Measurements from ENCODE around the gene KCNG3. TPM values are rescaled to one million over a fixed set of nuclear protein-coding genes. Genes with fewer than 3 reads are reported as not detected.

The KCNG3 gene
- polyA plus RNA-seq, 3 donors: not detected

DNA sequence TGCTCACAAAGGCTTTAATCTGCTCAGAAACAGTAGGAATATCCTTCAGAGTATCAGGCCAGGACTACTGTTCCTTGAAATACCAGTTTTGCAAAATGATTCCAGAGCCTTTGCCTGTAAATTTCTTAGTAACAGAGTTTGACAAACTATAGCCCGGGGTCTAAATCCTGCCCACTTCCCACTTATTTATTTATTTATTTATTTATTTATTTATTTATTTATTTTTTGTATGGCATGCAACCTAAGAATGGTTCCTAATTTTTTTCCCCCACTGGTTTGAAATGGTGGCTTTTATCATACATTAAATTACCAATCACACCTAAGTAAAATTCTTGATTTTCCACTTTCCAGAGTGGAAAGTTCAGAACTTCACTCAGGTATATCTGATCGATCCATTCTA lies 45.6 kb downstream of the KCNG3 start:
- Histone ChIP-seq H3K4me1 (ENCODE audit: control insufficient read depth in 1 of 2, insufficient read depth in 2 of 2, low read length in 2 of 2) (no peaks in the 10 kb centered on the region), H3K9ac (ENCODE audit: insufficient read depth, low read length, poor library complexity, severe bottlenecking) (no peak overlapping the region), H3K4me3 (replicated peaks in 1 of 3; ENCODE audit: low read depth in 2 of 3, low read length in 3 of 3) (no peak overlapping the region), H3K79me2 (ENCODE audit: insufficient read depth, low read length) (no peaks in the 10 kb centered on the region), H3K9me3 (replicated peaks in 1 of 2; ENCODE audit: control insufficient read depth in 1 of 2, insufficient read depth in 1 of 2, low read length in 2 of 2) (no peaks in the 10 kb centered on the region), H3K4me2 (replicated peaks; ENCODE audit: extremely low read depth, low read length, poor library complexity, severe bottlenecking) (no peak overlapping the region), H3K27ac (ENCODE audit: low read depth in 1 of 2, low read length in 2 of 2) (no peak overlapping the region), H3K36me3 (replicated peaks in 1 of 2; ENCODE audit: control insufficient read depth in 1 of 2, insufficient read depth in 2 of 2, low read length in 2 of 2) (no peaks in the 10 kb centered on the region), H2AFZ (ENCODE audit: insufficient read depth, low read depth, low read length, poor library complexity, severe bottlenecking) (no peak overlapping the region), H4K20me1 (ENCODE audit: insufficient read depth, low read length) (no peaks in the 10 kb centered on the region), H3K27me3 (ENCODE audit: control insufficient read depth in 2 of 2, insufficient read depth in 2 of 2, low read length in 2 of 2) (peaks cover 0 to 3% of the 10 kb centered on the region in 2 donors)
- TF ChIP-seq, protein P1, sequence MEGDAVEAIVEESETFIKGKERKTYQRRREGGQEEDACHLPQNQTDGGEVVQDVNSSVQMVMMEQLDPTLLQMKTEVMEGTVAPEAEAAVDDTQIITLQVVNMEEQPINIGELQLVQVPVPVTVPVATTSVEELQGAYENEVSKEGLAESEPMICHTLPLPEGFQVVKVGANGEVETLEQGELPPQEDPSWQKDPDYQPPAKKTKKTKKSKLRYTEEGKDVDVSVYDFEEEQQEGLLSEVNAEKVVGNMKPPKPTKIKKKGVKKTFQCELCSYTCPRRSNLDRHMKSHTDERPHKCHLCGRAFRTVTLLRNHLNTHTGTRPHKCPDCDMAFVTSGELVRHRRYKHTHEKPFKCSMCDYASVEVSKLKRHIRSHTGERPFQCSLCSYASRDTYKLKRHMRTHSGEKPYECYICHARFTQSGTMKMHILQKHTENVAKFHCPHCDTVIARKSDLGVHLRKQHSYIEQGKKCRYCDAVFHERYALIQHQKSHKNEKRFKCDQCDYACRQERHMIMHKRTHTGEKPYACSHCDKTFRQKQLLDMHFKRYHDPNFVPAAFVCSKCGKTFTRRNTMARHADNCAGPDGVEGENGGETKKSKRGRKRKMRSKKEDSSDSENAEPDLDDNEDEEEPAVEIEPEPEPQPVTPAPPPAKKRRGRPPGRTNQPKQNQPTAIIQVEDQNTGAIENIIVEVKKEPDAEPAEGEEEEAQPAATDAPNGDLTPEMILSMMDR (IDR thresholded peaks at IDR 0.05): no peak
- no peak overlapping the region for H3K27ac Mint-ChIP-seq
- peaks cover 0 to 4% (median 2%) of the 10 kb centered on the region in 7 donors for H3K9me3 Mint-ChIP-seq
- H3K36me3 Mint-ChIP-seq: no peaks in the 10 kb centered on the region
- 83% methylated on average over 1 of the region's 2 CpGs for WGBS (ENCODE audit: insufficient coverage)
- DNase-seq: no peak
- no peak overlapping the region for H3K4me3 Mint-ChIP-seq
- intact Hi-C loops (cut with micrococcal nuclease): no loop called here
- H3K4me1 Mint-ChIP-seq: no peaks in the 10 kb centered on the region
- H3K27me3 Mint-ChIP-seq (ENCODE audit: low read depth in 3 of 3): peaks cover 2 to 9% (median 5%) of the 10 kb centered on the region in 3 donors

DNA sequence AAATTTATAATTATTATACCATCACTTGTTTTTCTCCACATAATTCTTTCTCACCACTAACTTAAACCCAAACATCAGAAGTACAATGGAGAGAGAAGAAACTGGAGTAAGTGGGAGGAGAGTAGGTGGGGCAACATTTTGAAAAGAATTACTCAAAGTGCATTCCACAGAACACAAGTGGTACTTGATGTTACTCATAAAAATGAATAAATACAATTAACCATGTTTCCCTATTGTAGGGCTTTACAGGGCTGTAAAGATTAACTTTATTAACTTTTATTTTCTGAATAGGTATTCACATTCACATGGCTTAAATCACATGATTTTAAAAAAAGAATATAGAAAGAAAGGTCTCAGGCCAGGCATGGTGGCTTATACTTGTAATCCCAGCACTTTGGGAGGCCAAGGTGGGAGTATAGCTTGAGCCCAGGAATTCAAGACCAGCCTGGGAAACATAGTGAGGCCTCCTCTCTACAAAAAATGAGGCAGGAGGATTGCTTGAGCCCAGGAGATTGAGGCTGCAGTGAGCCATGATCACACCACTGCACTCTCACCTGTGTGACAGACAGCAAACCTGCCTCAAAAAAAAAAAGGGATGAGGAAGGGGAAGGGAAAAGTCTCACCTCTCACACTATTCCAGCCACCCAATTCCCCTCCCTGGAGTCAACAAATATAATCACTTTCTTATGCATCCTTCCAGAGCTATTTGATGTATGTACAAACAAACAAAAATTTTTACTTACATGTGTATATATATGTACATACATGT lies 47.1 kb downstream of the KCNG3 start:
- H3K27ac ChIP-seq (ENCODE audit: low read depth in 1 of 2, low read length in 2 of 2): no peak overlapping the region
- peaks cover 3% of the 10 kb centered on the region in 2 donors for H3K27me3 ChIP-seq (ENCODE audit: control insufficient read depth in 2 of 2, insufficient read depth in 2 of 2, low read length in 2 of 2)
- no peaks in the 10 kb centered on the region for H3K36me3 Mint-ChIP-seq
- H4K20me1 ChIP-seq (ENCODE audit: insufficient read depth, low read length): no peaks in the 10 kb centered on the region
- H3K9me3 Mint-ChIP-seq: peaks cover 0 to 2% (median 0%) of the 10 kb centered on the region in 7 donors
- no peaks in the 10 kb centered on the region for H3K4me1 ChIP-seq (ENCODE audit: control insufficient read depth in 1 of 2, insufficient read depth in 2 of 2, low read length in 2 of 2)
- no peaks in the 10 kb centered on the region for H3K4me1 Mint-ChIP-seq
- no peak overlapping the region for H3K4me3 Mint-ChIP-seq
- no peak overlapping the region for H3K4me3 ChIP-seq (replicated peaks in 1 of 3; ENCODE audit: low read depth in 2 of 3, low read length in 3 of 3)
- H3K36me3 ChIP-seq (replicated peaks in 1 of 2; ENCODE audit: control insufficient read depth in 1 of 2, insufficient read depth in 2 of 2, low read length in 2 of 2): no peaks in the 10 kb centered on the region
- intact Hi-C loops (cut with micrococcal nuclease): no loop called here
- TF ChIP-seq, protein P1 (IDR thresholded peaks at IDR 0.05): no peak
- H3K27me3 Mint-ChIP-seq (ENCODE audit: low read depth in 3 of 3): peaks cover 2 to 10% (median 4%) of the 10 kb centered on the region in 3 donors
- no peak overlapping the region for H3K9ac ChIP-seq (ENCODE audit: insufficient read depth, low read length, poor library complexity, severe bottlenecking)
- no peak overlapping the region for H3K4me2 ChIP-seq (replicated peaks; ENCODE audit: extremely low read depth, low read length, poor library complexity, severe bottlenecking)
- DNase-seq: no peak
- no peak overlapping the region for H3K27ac Mint-ChIP-seq
- no peaks in the 10 kb centered on the region for H3K79me2 ChIP-seq (ENCODE audit: insufficient read depth, low read length)
- no peaks in the 10 kb centered on the region for H3K9me3 ChIP-seq (replicated peaks in 1 of 2; ENCODE audit: control insufficient read depth in 1 of 2, insufficient read depth in 1 of 2, low read length in 2 of 2)
- H2AFZ ChIP-seq (ENCODE audit: insufficient read depth, low read depth, low read length, poor library complexity, severe bottlenecking): no peak overlapping the region
